A673 (cell line): Measurements from ENCODE around the gene RALB.

Experiments
- EZH2 ChIP-seq: fragments of 200-600 bp; sonication (generic); IDR thresholded peaks from 2 replicates; pipeline ENCODE4 v1.6.1; 2017; ENCODE audit warnings: borderline replicate concordance, low read depth, mild to moderate bottlenecking, mixed read lengths, antibody characterized with exemption, low read length; ENCODE audit not compliant: poor library complexity, severe bottlenecking
- TF ChIP-seq, protein P1 (sequence below): fragments of 300-800, 200-600 bp; sonication (generic); conservative IDR thresholded peaks from 2 replicates; pipeline ENCODE4 v1.5.1; 2017; ENCODE audit warnings: low read depth, mild to moderate bottlenecking, antibody characterized with exemption, low read length, moderate library complexity, mixed read lengths

DNA sequence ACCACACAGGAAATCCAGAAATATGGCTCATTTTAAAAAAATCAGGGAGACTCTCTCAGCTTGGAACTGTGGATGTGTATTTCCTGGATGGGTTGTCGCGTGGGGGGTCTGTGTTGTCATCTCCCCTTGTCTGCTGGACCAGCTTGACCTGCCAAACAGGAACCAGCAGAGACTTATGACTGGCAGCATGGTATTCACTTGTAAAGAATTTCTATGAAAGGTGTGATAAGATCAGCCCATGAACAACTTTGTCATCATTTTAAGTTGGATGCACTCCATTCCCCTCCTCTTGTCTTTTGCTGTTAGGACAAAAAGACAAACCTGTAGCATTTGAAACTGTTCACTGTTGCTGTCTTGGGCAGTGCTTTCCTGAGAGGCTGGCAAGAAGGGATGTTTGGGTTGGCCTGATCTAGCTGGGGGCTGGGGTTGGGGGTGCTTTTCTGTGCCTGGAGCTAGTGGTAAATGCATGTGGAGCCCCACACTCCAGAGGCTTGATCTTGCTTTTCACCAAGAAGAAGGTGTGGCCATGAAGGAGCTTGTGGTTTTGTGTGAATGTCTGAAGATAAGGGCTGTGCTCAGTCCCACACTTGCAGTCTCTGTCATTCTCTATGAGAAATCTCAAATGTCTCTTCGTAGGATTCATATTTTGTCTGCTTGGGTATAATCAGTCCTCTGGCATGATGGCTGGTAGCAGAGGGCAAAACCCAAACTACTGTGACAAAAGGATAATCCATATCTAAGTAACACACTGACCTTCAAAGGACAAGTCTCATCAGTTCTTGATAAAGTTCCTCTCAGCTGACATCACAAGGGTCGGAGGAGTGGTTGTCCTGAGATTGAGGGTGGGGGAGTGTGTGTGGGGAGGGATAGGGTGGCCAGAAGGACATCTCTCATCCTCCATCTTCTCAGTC is 39.0 kb downstream of the RALB start:
- TF ChIP-seq, protein P1, sequence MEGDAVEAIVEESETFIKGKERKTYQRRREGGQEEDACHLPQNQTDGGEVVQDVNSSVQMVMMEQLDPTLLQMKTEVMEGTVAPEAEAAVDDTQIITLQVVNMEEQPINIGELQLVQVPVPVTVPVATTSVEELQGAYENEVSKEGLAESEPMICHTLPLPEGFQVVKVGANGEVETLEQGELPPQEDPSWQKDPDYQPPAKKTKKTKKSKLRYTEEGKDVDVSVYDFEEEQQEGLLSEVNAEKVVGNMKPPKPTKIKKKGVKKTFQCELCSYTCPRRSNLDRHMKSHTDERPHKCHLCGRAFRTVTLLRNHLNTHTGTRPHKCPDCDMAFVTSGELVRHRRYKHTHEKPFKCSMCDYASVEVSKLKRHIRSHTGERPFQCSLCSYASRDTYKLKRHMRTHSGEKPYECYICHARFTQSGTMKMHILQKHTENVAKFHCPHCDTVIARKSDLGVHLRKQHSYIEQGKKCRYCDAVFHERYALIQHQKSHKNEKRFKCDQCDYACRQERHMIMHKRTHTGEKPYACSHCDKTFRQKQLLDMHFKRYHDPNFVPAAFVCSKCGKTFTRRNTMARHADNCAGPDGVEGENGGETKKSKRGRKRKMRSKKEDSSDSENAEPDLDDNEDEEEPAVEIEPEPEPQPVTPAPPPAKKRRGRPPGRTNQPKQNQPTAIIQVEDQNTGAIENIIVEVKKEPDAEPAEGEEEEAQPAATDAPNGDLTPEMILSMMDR = no peak
- TF ChIP-seq EZH2 = no peak
